GM19193 (cell line): ENCODE measurements around the gene CFAP141.

Experiments
- POLR2A ChIP-seq: IDR thresholded peaks from 4 replicates; pipeline ENCODE4 v1.6.1; 2011; ENCODE audit not compliant: insufficient read depth, insufficient read length; ENCODE audit errors: extremely low read depth

Gene CFAP141

DNA sequence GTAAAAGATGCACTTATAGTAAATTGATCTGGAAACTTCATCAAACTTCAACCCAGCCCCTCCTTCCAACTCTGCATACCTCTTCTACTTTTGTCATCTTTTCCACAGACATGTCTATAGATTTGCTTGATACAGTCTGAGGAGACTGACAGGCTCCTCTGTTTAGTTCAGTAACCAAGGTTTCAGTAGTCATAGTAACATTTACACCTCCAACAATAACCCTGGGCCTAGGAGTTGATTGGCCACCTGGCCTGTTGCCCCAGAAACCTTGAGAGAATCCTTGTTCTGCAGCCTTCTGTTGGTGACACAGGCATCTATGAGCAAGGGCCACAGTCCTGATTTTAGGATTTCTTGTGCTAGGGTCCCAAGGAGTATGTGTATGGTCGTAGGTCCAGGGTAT lies at the start of gene CFAP141:
CFAP141 (minus strand) TSS at position 138 of the 400 bp plus-strand sequence; CDS start at position 112, 26 bp downstream.
- TF ChIP-seq POLR2A, result no peak

DNA sequence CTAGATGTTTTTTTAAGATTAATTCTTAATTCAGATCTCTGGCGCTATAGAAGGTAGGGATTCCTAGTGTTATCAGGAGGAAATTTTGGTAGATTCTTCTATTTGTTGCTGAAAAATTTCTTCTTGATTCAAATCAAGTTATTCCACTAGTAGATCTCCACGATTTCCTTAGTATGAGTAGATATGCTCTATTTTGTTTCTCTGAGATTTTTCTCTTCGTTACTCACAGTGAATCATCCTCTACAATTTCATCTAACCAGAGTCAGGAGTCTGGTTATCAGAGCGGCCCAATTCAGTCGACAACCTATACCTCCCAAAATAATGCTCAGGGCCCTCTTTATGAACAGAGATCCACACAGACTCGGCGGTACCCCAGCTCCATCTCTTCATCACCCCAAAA lies 47.5 kb upstream of the CFAP141 start:
- no peak for TF ChIP-seq POLR2A

DNA sequence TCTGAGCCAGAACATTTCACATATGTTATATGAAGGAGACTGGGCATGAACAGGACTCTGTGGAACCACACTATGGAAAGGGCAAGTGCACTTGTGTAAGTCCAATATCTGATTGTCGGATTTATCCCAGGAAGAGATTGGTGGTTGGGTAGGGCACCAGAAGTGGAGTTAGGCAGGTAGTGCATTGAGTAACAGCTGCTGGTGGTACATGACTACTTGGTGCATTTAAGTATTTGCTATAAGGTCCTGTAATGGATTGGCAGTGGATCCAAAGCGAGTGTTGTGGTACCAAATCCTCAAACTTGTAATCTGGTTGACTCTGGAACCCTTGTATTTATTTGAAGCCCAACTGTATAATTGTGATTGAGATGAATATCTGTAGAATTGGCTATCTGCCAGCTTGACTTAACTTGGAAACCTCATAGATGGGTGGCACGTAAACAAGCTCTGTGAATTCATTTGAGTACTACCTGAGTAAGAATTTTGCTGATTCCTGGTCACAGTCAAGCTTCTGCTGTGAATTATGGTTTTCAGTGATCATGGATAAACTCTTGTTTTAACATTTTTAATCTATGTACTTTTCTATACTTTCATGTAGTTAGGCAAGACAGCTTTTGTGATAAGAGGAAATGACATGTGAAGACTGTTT lies 35.7 kb upstream of the CFAP141 start:
- no peak for TF ChIP-seq POLR2A

DNA sequence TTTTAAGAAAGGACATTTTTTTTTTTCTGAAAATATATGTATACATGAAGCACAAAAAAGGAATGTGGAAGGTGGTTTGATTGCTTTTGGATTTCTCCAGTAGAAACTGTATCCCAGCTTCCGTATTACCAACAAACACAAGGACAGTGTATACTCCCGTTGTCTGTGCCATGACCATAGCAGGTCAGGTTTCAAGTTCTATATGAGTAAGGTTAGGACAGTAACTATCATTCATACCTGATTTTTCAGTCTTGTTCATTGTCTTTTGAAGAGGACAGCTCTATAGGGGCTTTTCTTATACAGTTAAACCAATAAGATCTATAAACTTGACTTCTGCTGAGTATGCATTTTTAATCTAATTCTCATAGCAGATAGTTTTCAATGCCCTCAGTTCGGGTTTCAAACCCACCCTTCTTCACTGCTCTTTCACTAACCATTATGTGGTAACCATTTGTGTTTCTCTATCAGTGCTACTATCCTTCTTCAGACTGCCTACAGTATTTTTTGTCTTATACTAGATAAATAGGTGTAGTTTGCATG lies 34.2 kb upstream of the CFAP141 start:
- TF ChIP-seq POLR2A, result no peak

DNA sequence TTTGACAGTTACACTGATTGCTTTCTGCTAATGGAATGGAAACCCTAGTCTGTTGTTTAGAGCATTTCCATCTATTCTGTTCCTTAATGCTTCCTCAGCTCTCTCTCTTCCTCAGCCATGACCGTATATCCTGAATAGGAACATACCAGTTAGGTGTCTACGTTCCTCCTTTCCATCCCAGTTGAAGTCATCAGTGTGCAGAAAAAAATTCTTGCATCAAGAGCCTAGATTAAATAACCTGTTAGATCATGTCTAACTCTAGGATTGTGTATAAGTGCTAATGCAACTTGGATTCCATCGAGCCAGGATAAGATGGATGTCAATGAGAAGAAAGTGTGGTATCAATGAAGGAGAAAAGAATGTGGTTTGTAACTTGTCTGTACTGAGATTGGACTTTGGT lies 33.4 kb upstream of the CFAP141 start:
- no peak for TF ChIP-seq POLR2A

DNA sequence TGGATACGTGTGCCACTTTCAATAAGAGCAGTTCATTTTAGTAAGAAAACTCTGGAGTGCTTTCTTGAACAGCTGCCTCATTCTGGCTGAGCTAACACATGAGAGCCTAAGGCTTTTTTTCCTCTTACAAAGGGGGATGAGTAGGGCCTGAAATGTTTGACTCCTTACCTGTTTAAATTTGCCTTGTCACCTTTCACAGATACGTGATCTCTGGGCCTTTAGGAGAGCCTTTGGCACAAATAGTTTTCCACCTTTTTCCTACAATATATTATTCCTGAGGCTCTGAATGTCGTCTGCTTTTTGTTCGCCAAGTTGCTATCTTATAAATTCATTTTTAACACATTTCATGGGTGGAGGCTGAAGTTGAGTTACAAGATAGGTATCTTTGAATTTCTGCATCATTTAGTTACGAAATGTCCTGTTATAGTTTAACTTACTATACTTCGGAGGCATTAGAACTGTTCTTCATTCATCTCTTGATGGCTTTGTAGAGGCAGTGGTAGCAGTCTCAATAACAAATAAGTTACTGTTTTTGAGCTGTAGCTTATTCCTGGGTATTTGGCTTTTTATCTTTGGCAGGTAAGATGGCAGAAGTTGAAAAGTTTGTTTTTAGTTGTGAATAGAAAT lies 31.9 kb upstream of the CFAP141 start:
- TF ChIP-seq POLR2A, result no peak

DNA sequence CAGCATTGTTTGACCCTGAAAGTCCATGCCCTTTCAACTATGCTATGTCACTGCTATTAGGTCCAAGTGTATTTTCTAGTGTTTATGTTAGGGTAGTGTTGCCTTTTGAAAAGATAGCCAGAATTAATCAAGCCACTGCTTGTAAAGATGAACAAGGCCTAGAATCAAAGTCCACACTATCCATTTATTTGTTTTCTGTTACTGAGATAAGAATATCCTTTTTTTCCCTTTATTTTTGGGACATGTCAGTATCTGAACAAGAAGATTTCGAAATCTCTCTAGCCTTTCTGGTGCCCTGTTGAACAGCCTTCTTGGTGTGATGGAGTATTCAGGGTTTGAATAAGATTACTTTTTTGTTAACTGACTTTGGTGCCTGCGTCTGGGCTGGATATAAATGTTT lies 31.3 kb upstream of the CFAP141 start:
- no peak for TF ChIP-seq POLR2A

DNA sequence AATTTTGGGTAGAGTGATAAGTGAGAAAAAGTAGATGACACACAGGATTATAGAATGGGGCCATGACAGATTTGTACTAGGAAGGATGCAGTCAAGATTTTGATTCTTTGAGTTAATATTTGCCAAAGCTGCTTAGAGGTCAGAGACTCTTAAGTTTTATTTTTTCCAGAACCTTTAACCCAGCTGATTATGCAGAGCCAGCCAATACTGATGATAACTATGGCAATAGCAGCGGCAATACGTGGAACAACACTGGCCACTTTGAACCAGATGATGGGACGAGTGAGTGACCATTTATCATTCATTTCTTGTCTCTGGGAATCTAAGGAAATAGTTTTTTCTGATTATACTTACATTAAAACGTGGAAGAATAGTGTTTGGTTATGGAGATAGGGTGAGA lies 30.7 kb upstream of the CFAP141 start:
- TF ChIP-seq POLR2A, result no peak

DNA sequence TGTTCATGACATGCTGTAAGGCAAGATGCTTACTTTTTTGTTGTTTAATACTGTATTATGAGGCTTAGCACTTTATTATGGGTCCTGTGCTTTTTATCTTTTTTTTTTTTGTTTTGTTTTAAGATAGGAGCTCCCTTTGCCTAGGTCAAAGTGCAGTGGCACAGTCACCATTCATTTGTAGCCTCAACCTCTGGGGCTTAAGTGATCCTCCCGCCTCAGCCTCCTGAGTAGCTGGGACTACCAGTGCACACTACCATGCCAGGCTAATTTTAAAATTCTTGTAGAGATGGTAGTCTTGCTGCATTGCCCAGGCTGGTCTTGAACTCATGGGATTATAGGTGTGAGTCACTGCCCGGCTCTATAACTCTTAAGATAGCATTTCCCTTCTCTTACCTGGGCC lies 19.2 kb upstream of the CFAP141 start:
- no peak for TF ChIP-seq POLR2A

DNA sequence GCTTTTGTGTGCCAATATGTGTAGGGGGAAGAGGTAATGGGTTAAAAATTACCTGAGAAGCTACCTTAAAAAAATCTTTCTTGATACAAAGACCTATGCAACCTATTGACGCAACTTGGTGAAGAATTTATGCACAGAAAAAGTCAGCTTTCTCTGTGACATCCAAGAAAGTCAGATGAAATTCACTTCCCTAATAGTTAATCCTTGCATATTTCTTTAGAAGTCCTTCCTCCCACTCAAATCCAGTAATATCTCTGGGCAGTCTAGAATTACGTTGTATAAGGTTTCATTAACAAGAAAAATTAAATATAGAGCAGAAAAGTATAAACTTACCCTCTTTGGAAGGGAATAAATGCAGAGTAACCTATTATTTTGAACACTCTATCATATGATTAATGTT lies 17.5 kb upstream of the CFAP141 start:
- TF ChIP-seq POLR2A, result no peak

DNA sequence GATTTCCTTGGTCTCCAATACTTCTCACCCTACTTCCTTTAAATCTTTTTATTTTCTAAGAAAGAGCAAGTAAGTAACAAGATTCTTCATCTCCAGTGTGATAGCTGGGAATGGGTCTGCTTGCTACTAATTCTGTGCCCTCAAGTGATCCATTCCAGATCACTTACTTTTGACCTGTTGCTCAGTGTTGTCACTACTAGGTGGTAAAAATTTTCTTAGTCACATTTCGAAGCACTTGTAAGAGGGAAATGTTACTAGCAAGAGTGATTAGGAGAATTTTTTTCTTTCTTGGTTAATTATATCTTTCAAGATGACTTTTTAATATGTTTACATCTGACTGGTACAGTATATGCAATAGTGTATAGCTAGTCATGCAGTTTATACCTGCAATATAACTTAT lies 16.8 kb upstream of the CFAP141 start:
- no peak for TF ChIP-seq POLR2A

DNA sequence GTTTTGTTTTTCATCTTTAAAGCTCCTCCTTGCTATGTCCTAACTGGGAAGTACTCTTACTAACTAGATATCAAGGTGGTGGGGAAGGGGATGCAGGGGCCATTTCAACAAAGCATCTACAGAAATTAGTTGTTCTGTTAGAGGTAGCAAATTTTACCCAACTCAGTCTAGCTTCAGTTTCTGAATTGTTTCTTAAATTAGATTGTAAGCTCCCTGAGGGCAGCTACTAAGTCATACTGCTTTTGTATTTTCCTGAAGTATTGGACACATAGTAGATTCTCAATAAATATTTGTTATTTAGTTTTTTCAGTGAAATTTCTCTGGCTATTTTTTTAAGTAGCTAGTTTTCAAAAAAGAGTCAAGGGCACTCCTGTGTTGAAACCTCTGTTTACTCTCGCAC lies 16.4 kb upstream of the CFAP141 start:
- no peak for TF ChIP-seq POLR2A

DNA sequence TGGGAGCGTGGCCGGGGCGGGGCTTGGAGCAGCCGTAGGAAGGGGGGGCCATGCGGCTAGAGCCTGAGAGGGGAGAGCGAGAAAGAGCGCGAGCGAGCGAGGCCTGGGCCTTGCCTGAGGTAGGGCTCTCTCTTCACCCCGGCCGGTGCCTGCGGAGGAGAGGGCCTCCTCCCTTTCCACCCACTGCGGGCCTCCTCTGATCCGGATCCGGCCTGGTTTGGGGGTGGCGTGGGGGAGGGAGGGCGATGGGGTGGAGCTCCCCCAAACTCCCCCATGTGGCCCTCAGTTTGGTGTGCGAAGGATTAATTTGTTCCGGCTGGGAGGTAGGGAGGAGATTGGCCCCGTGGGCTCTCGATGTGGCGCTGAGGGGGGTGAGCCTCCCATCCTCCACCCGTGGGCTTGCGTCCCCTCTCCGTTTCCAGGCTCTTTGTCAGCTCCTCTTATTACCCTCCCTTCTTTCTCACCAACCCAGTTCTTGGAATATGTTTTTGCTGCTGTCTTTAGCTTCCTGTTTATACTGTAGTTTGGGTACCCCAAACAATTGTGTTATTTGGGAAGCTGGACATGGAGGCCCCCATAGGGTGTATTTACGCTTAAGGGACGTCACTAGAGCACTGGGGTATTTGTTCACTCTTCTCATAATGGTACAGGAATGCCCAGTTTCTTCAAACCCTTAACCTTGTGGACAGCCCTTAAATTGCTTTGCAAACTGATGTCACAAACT lies 15.3 kb upstream of the CFAP141 start:
- TF ChIP-seq POLR2A, result peak; percentile 54

DNA sequence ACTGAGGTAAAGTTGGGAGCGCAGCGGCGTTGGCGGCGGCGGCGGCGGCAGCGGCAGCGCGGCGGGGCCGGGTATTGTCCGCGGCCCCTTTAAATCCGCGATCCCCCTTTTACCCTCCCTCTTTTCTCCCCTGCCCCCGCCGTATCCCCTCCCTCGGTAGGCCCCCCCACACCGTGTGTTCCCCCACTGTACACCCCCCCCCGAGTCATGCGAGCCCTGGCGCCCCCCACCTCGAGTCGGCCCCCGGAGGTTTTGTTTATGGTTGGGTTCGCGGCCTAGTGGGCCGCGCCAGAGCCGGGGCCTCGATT lies 14.8 kb upstream of the CFAP141 start:
- peak; percentile 62 for TF ChIP-seq POLR2A

DNA sequence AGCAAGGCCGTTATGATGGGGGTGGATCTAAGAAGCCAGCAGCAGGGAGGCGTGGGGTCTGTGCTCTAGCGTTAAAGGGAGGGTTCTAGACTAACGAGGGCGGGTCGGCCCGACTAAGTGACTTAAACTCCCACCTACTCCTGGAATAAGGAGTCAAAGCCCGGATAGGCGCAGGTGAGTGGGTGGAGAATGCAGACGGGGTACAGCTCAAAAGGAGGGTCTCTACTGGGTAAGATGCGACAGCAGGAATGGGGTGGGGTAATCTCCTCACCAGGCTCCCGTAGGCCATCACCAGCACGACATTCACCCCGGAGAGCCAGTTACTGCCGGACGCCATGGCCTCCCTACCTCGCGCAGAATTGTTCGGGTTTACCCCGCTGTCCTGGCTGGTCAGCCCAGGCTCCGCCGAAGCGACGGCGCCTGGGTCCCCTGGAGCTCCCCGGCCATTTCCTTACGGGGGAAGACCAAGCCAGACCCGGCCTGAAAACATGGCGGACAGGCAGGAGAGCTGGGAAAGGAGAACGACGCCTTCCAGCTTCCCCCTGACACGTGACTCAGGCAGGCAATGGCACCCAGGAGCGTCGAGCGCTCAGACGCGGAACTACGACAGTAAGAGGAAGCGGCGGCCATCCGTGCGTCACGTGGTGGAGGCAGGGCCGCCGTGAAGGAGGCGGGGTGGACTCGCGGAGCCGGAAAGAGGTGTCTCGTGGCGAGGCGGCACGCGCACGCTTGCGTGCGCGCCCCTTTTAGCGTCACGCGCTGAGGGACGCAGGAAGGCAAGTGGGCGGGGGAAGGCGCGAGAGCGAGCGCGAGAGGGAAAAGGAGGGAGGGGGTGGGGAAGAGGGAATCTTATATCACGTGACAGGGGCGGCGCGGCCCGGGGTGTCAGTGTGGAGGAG lies 14.2 kb upstream of the CFAP141 start, which contains the start of gene UBAP2L:
UBAP2L (plus strand) TSS at position 885 of the 899 bp plus-strand sequence. CDS start 4,169 bp downstream, outside the sequence.
- peak; percentile 84 for TF ChIP-seq POLR2A

DNA sequence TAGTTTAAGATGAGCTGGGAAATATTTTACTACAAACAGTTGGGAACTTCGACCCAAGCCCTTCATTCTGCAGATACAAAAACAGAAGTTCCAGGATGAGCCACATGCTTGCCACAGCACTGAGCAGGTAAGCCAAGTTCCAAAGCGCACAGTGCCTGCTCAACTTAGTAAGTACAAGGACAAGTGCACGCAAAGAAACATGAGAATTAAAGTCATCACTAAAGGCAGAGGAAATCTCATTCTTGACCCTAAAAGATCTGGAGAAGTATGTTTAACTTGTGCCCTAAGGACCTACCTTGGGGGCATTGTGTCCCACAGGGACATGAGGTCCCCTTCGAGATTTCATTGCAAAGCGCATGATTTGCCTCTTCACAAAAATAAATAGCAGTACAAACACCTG lies 13.4 kb upstream of the CFAP141 start:
- TF ChIP-seq POLR2A, result no peak

DNA sequence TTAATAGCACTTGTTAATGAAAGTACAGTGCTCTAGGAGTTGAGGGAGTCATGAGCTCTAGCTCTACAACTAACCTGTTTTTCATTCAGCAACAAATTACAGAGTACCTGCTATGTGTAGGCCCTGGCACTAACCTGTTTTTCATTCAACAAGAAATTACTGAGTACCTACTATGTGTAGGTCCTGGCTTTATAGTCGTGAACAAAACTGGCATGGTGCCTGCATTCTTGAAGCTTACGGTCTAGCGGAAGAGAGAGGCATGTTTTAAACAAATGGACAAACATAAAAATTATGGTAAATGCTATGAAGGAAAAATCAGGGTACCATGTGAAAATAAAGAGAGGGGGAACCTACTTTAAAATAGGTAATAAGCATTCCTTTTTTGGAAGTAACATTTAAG lies 12.4 kb upstream of the CFAP141 start:
- TF ChIP-seq POLR2A, result no peak
